RKO (cell line): ENCODE measurements around the gene DACH1.

Source experiments
- DNase-seq: peaks from one replicate; pipeline ENCODE4 v3.0.0-alpha.2; 2016; ENCODE audit warnings: low spot score

DACH1 gene

GRCh38 chr13:71621174-71622124 is 245.6 kb downstream of the DACH1 start:
- no peak for DNase-seq

DNA sequence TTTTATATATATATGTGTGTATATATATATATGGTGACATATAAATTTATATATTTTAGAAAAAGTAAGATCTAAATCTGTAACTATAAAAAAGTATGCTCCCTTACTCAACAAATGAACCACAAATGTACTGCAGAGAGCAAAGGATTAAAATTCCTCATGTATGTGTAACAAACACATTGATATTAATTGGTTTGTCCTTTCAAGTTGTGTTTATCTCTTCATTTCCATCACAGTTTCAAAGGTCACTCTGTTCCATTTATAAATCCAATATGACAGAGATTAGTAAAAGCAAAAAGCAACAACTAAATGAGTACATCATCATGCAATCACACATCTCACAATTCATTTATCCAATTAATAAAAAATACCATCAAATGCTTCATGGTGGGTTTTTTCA is 247.9 kb downstream of the DACH1 start:
- no peak for DNase-seq

DNA sequence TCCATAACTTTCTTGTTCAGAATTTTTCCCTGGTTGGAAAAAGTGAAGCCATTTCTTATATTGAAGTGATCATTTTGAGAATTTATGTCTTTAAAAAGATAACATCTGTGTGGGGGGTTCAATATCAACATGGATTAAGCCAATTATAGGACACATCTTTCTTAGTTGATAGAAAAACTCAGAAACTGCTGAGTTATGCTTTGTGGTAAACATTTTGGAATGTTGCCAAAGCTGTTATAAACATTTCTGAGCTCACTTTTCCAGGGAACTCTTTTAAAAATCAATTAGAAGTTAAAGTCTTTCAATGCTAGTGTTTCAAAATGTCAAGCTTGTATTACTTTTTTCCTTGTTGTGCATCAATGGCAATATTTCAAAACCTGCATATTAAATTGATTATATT is 248.8 kb downstream of the DACH1 start:
- DNase-seq, result no peak

- no peak for DNase-seq
These were observed 249.7 kb downstream of the DACH1 start for GRCh38 chr13:71617265-71617664.

DNA sequence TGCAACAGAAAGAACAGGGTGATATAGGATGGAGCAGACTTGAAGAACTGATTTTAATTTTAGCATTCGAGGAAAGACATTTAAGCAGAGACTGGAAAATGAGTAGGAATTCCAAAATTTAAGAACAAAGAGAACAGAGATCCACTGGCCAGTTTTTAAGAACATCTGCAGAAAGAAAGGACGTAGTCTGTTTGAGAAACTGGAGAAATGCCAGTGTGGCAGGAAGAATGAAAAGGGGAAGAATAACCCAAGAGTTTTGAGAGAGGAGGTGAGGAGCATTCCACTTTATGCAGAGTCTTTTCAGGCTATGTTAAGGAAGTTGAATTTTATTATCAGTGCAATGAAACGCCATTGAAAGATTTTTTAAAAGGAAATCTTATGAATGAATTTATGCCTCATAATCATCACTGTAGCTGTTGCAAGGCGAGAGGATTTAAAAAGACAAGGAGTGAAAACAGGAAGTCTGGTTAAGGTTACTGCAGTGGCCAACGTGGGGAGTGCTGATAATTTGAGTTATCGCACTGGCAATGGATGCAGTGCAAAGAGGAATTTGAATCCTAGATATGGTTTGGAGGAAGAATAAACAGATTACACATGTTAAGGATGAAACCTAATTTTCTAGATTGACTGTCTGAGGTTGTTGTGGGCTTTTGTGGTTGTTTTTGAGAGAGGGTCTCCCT is 253.8 kb downstream of the DACH1 start:
- DNase-seq, result no peak

GRCh38 chr13:71611292-71611691 is 255.7 kb downstream of the DACH1 start:
- no peak for DNase-seq

DNA sequence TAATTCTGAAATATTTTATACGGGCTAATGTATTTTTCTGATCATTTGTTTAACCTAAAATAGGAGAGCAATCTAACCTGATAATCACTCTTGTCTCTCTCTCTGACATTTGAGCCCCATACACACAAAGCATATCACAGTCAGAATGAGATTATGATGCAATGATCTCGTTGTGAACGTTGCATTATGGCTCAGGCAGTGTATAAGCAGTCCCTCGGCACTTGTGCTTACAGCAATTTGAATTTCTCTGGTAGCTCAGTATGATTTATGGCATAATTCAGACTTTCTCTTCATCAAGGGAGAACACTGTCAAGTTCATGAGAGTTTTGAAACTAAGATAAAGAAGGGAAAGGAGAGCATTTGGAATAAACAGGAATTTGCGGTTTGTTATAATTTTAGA is 256.1 kb downstream of the DACH1 start:
- DNase-seq, result no peak

DNA sequence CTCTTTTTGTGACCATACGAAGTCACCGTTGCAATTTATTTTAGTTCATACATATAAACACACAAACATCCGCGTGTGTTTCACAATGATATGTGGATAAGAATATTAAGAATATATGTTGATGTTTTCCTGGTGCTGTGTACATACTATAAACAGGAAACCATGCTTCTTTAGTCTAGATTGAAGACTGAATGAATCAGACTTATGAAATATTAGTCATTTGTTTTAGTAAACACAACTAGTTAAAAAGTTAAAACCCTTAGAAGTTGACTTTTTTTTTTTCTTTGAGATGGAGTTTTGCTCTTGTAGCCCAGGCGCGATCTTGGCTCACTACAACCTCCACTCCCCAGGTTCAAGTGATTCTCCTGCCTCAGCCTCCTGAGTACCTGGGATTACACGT is 257.7 kb downstream of the DACH1 start:
- no peak for DNase-seq

DNA sequence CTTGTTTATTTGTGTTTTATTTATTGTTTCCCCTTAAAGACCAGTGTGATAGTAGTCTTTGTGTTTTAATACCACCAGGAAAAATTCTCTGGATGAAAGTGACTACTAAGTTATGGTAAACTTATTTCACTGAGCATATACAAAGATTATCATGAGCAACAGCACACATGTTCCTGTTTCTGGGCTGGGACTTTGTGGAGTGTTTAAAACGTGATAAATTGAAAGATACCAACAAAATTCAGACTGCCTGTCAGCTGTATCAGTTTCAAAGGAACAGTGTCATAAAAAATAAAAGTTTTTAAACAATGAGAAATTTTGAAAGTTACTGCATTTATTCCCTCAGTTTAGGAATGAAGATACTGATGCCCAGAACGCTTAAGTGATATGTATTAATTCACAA is 259.4 kb downstream of the DACH1 start:
- no peak for DNase-seq

- no peak for DNase-seq
These were observed 260.2 kb downstream of the DACH1 start for GRCh38 chr13:71606818-71607217.

GRCh38 chr13:71605744-71606143 is 261.3 kb downstream of the DACH1 start:
- DNase-seq, result peak; percentile 37

GRCh38 chr13:71603255-71603654 is 263.7 kb downstream of the DACH1 start:
- DNase-seq, result no peak

DNA sequence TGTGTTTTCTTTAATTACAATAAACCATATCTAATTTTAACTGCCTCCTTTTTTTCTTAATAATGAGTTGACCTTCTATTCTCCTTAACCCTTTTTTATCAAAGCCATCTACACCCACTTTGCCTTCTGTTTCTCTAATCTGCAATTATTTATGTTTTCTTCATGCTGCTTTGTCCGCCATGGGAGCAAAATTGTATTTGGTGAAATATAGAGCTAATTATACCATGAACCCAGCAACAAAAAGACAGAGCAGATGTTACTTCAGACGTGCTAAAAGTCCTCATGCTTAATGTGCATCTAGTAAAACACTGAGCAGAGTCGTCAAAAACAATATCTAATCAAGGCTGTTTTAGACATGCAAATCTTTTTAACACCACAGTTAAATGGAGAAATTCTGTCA is 264.7 kb downstream of the DACH1 start:
- DNase-seq, result no peak

DNA sequence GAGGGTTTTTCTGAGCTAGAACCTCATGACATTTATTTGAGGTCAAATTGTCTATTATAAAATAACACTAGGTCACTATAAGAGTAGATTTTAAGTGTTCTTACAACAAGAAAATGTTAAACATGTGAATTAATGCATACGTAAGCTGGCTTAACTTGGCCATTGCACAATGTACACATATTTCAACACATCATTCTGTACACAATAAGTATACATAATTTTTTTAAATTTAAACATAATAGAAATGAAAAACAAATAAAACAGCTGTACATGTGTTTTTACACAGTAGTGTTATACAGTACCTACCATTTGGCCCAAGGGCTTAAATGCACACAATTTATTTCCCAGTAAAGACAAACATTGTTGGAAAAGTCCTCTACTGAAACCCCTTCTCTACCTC is 269.9 kb downstream of the DACH1 start:
- DNase-seq, result no peak

- no peak for DNase-seq
These were observed 270.9 kb downstream of the DACH1 start for GRCh38 chr13:71596116-71596515.

DNA sequence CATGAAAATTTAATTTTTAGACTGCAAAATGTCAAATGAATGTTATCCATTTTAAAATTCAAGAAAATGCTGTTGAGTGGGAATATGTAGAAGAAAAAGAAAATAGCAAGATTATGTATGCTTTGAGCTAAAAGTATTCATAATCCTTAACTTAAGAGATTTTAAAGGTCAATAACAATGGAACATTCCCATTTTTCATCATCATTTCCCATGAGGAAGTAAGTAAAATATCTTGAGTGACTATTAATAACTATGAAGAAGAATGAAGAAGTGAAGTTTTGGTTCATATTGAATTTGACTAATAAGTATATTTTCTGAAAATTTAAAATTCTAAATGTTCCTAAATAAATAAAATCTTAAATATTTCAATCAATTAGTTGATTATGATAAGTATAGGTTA is 273.4 kb downstream of the DACH1 start:
- DNase-seq, result no peak

DNA sequence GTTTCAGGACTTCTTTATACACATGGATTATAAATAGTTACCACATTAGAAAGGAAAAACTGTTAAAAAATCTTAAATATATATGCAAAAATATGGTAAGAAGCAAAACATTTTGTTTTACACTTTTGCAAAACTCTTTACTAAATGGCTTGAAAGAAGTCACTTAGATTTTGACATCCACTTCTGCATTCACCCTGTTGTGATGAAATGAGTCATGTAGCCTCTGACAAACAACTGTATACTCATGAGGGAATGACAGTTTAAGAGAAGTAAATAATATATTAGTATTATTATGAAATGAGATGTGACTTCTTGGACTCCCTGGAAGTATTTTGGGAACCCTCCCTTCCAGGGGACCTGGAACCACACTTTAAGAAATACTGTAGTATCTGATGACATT is 275.6 kb downstream of the DACH1 start:
- no peak for DNase-seq

DNA sequence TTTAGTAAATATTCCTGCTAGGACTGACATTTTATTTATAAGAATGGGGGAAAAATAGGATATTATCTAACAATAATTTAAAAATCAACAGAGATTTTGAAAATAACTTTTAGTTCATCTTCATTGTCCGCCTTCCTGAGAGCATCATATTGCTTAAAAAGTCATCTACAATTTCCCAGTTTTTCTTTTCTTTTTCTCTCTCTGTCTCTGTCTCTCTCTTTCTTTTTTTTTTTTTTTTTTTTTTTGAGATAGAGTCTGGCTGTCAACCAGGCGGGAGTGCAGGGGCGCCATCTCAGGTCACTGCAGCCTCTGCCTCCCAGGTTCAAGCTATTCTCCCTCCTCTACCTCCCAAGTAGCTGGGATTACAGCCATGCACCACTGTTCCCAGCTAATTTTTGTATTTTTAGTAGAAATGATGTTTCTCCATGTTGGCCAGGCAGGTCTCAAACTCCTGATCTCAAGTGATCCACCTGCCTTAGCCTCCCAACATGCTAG is 276.3 kb downstream of the DACH1 start:
- no peak for DNase-seq

DNA sequence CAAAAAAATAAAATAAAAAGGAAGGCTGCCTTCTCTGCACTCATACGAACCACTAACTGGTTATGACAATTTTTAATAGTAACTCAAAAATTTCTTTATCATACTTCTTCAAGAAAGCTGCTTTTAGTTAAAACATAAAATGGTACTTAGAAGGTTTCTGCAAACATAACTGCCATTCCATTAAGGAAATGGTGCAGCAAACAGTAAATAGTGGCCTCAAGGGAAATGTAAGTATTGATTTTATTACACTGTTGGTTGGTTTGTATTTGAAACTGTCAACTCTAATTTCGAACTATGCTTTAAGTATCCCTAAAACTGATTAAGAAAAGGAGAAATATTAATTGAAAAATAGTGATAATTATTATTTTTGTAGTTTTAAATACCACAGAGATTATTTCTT is 278.0 kb downstream of the DACH1 start:
- DNase-seq, result no peak

- no peak for DNase-seq
These were observed 279.2 kb downstream of the DACH1 start for GRCh38 chr13:71587817-71588216.

DNA sequence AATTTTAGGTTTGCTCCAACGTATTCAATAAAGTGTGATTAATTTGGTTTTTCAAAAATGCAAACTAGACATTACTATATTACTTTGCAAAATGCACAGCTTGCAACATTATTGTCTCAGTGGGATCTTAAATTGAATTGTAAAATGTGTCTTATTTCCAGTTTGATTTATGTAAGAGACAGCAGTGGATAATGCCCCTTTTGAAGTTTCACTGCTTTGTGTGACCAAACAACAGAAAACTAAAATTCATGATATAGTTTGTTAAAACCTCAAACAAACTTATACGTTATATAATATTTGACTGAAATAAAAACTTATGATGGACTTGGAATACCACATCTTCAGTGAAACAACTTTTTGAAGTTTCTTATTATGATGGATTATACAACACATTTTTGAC is 279.8 kb downstream of the DACH1 start:
- DNase-seq, result no peak

DNA sequence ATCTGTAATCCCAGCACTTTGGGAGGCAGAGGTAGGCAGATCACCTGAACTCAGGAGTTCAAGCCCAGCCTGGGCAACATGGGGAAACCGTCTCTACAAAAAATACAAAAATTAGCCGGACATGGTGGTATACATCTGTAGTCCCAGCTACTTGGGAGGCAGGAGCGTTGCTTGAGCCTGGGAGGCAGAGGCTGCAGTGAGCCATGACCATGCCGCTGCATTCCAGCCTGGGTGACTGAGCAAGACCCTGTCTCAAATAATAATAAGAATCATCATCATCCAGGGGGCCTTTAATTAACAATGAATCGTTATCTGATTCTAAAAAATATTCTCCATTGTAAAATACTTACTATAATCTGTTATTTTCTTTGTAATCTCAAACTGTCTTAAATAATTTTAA is 283.4 kb downstream of the DACH1 start:
- DNase-seq, result no peak

GRCh38 chr13:71580614-71581013 is 286.4 kb downstream of the DACH1 start:
- no peak for DNase-seq
